CD8-positive, alpha-beta memory T cell (primary cell): Measurements from ENCODE around the gene PRKCB. TPM values are rescaled to one million over a fixed set of nuclear protein-coding genes. Genes with fewer than 3 reads are reported as not detected.

Experiments used
- CTCF ChIA-PET: fragments of 350-600 bp; sonication (Branson Sonifier 250); formaldehyde crosslinking; loops from one replicate; lab custom pipeline; 2021; ENCODE audit warnings: antibody characterized with exemption; lab: Charles Lee
- POLR2A ChIA-PET: fragments of 350-600 bp; sonication (Branson Sonifier 250); formaldehyde crosslinking; loops from one replicate; lab custom pipeline; 2021; ENCODE audit warnings: antibody characterized with exemption; lab: Charles Lee
- DNase-seq, 5 donors: peaks; one replicate each; pipeline versions ENCODE4 v3.0.0 to v3.0.0-alpha.2; 2020 to 2022; ENCODE audit warnings: mixed read lengths in 1 of 5
- H3K27ac ChIP-seq: one replicate; pipeline ENCODE4 v1.7.0; 2013; ENCODE audit warnings: low read depth, mild to moderate bottlenecking, low read length, moderate library complexity
- H3K27me3 ChIP-seq: 2 replicates; pipeline ENCODE4 v1.7.0; 2013; ENCODE audit warnings: low read length, mild to moderate bottlenecking; ENCODE audit not compliant: insufficient read depth, poor library complexity, severe bottlenecking
- H3K36me3 ChIP-seq: 2 replicates; pipeline ENCODE4 v1.7.0; 2013; ENCODE audit warnings: mild to moderate bottlenecking, low read length, moderate library complexity; ENCODE audit not compliant: insufficient read depth
- H3K4me1 ChIP-seq: 2 replicates; pipeline ENCODE4 v1.7.0; 2013; ENCODE audit warnings: mild to moderate bottlenecking, low read length, moderate library complexity; ENCODE audit not compliant: insufficient read depth
- H3K4me3 ChIP-seq: 2 replicates; pipeline ENCODE4 v1.7.0; 2013; ENCODE audit warnings: mild to moderate bottlenecking, low read length
- H3K9me3 ChIP-seq: 2 replicates; pipeline ENCODE4 v1.7.0; 2013; ENCODE audit warnings: mild to moderate bottlenecking, low read length
- H3K27ac Mint-ChIP-seq, 8 donors: one replicate each; pipeline ENCODE4 v1.8.0; 2020 to 2021; ENCODE audit warnings: mixed read lengths in 8 of 8, mild to moderate bottlenecking in 6 of 8, inconsistent platforms in 3 of 8, moderate library complexity in 3 of 8
- H3K27me3 Mint-ChIP-seq, 2 donors: one replicate each; pipeline ENCODE4 v1.8.0; 2020 to 2021; ENCODE audit warnings: mixed read lengths in 2 of 2, mild to moderate bottlenecking in 1 of 2, moderate library complexity in 1 of 2
- H3K36me3 Mint-ChIP-seq, 3 donors: one replicate each; pipeline ENCODE4 v1.8.0; 2020 to 2021; ENCODE audit warnings: mixed read lengths in 3 of 3, inconsistent platforms in 1 of 3, mild to moderate bottlenecking in 1 of 3
- H3K4me1 Mint-ChIP-seq, 3 donors: one replicate each; pipeline ENCODE4 v1.8.0; 2020 to 2021; ENCODE audit warnings: mixed read lengths in 3 of 3, inconsistent platforms in 1 of 3, mild to moderate bottlenecking in 1 of 3
- H3K4me3 Mint-ChIP-seq, 7 donors: one replicate each; pipeline ENCODE4 v1.8.0; 2020 to 2021; ENCODE audit warnings: mixed read lengths in 7 of 7, mild to moderate bottlenecking in 6 of 7, moderate library complexity in 4 of 7, inconsistent platforms in 2 of 7
- H3K9me3 Mint-ChIP-seq, 5 donors: one replicate each; pipeline ENCODE4 v1.8.0; 2020 to 2022; ENCODE audit warnings: mixed read lengths in 5 of 5, mild to moderate bottlenecking in 3 of 5, moderate library complexity in 2 of 5, inconsistent platforms in 1 of 5
- polyA plus RNA-seq: library from polyadenylated mRNA; unstranded; fragments of 300-500 nt; fragmentation: Illumina TruSeq; gene quantifications from one replicate; pipeline ENCODE4 v1.2.3, GENCODE V29; 2021
- total RNA-seq, 2 experiments: library from RNA; stranded (reverse); gene quantifications; one replicate each; pipeline ENCODE4 v1.2.3, GENCODE V29; 2021

PRKCB gene
- total and polyA plus RNA-seq, 3 experiments from 2014 or later, result 96.5 to 136 (median 98.2) TPM

DNA sequence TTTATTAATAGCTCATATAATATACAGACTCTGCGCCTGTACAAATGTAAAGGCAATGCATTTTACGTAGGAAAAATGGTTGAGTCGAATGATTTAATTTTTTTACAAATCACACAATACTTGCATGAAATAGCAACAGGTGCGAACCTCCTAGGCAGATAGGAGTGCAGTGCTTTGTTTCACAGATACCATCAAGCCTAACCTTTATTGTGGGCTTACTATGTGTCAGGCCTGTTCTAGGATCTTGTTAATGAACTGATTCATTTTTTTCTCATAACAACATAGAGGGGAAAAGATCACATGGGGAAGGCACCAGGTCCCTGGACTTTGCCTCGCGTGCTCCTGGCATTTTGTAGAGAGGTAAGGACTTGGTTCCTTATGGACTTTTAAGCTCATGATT, 107.8 kb downstream of the PRKCB start:
- no peak overlapping the region for H3K27ac ChIP-seq
- H3K4me1 ChIP-seq, result peaks cover 21% of the 10 kb centered on the region
- no peaks in the 10 kb centered on the region for H3K27me3 Mint-ChIP-seq
- peak overlapping the region; percentile 22 to 77 (median 60) for H3K27ac Mint-ChIP-seq
- H3K4me3 ChIP-seq, result no peak overlapping the region
- DNase-seq, result no peak
- no peaks in the 10 kb centered on the region for H3K27me3 ChIP-seq
- H3K9me3 Mint-ChIP-seq, result no peaks in the 10 kb centered on the region
- H3K4me3 Mint-ChIP-seq, result no peak overlapping the region
- H3K4me1 Mint-ChIP-seq, result peaks cover 53 to 82% (median 82%) of the 10 kb centered on the region in 3 donors
- ChIA-PET POLR2A (no interaction called here), CTCF (interaction anchor here (1.2 to 2.6 kb wide), 2 partner anchors 13 to 66 kb away, joined by 3 to 9 read pairs; no protein-coding TSS in a partner anchor)
- H3K9me3 ChIP-seq, result no peaks in the 10 kb centered on the region
- no peaks in the 10 kb centered on the region for H3K36me3 ChIP-seq
- H3K36me3 Mint-ChIP-seq, result peaks cover 0 to 1% (median 0%) of the 10 kb centered on the region in 3 donors

DNA sequence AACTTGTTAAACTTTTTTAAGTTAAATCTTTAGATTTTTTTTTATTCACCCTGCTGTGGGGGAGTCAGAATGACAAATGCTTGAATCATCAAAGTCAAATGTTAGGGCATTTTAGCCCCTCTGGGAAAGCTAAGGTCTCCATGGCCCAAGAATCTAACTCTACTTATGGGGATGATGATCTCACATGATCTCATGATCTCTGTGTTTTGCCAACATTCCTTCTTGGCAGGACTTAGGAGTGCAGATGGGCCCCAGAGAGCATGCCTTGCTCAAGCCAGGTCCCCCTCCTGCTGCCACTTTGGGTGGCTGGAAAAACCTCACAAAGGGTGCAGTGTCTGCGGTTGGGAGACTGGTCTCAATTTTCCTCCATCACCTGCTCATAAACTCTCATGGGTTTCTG, 108.6 kb downstream of the PRKCB start:
- Histone ChIP-seq H3K4me3 (no peak overlapping the region), H3K36me3 (no peaks in the 10 kb centered on the region), H3K27ac (no peak overlapping the region), H3K4me1 (peaks cover 28% of the 10 kb centered on the region), H3K9me3 (no peaks in the 10 kb centered on the region), H3K27me3 (no peaks in the 10 kb centered on the region)
- Mint-ChIP-seq H3K4me1 (peaks cover 60 to 87% (median 86%) of the 10 kb centered on the region in 3 donors), H3K27me3 (no peaks in the 10 kb centered on the region), H3K36me3 (peaks cover 0 to 1% (median 0%) of the 10 kb centered on the region in 3 donors), H3K9me3 (no peaks in the 10 kb centered on the region), H3K27ac (peak overlapping the region in 6 of 8 donors; percentile 4 to 94 (median 86)), H3K4me3 (no peak overlapping the region)
- CTCF ChIA-PET, result interaction anchor here (1.2 to 2.6 kb wide), 2 partner anchors 14 to 66 kb away, joined by 3 to 9 read pairs; no protein-coding TSS in a partner anchor
- DNase-seq, result no peak
- POLR2A ChIA-PET, result interaction anchor here (0.9 kb wide), 1 partner anchor 67 kb away, joined by 3 read pairs; no protein-coding TSS in a partner anchor

DNA sequence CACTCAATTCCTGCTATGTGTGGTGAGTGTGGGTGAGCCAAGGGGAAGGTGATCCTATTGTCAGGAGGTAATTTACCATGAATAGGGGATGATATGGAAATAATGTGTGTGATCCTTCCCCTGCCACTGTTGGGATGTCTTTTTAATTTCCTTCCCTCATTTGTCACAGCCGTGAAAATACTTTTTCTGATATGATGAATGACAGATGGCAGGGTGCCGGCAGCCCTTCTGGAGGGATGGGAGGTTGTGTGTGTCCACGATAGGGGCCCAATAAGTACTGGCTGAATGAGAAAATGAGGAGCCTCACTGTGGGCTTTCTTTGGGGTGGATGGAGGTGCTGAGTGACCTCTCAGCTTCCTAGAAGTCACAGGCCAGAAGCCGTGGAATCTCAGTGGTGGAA, 109.5 kb downstream of the PRKCB start:
- H3K27ac ChIP-seq, result no peak overlapping the region
- peaks cover 64 to 88% (median 87%) of the 10 kb centered on the region in 3 donors for H3K4me1 Mint-ChIP-seq
- no peaks in the 10 kb centered on the region for H3K36me3 ChIP-seq
- no peak overlapping the region for H3K4me3 Mint-ChIP-seq
- H3K27me3 Mint-ChIP-seq, result no peaks in the 10 kb centered on the region
- H3K36me3 Mint-ChIP-seq, result peaks cover 0 to 1% (median 0%) of the 10 kb centered on the region in 3 donors
- H3K27ac Mint-ChIP-seq, result peak overlapping the region; percentile 77 to 94 (median 84)
- H3K4me3 ChIP-seq, result no peak overlapping the region
- H3K9me3 ChIP-seq, result no peaks in the 10 kb centered on the region
- ChIA-PET CTCF (interaction anchor here (1.3 kb wide), 1 partner anchor 14 kb away, joined by 3 read pairs; no protein-coding TSS in a partner anchor), POLR2A (interaction anchor here (0.9 kb wide), 1 partner anchor 68 kb away, joined by 3 read pairs; no protein-coding TSS in a partner anchor)
- H3K4me1 ChIP-seq, result peaks cover 36% of the 10 kb centered on the region
- DNase-seq, result no peak
- H3K27me3 ChIP-seq, result no peaks in the 10 kb centered on the region
- no peaks in the 10 kb centered on the region for H3K9me3 Mint-ChIP-seq

DNA sequence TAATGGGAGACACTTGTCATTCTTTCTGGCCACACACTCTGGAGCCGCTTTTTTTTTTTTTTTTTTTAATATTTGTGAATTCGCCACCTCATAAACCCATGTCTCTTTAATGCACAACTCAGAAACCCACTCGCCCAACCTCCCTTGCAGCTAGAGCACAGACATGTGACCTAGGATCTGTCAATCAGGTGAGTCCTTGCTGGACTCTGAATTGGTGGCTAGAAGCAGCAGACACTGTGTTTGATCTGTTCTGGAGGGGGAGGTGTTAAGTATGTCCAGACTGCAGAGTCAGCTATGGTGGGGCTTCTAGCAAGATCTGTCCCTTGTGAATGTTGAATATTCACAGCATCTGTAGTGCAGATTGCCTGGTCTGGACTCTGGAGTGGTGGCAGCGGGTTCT, 112.1 kb downstream of the PRKCB start:
- no peak for DNase-seq

DNA sequence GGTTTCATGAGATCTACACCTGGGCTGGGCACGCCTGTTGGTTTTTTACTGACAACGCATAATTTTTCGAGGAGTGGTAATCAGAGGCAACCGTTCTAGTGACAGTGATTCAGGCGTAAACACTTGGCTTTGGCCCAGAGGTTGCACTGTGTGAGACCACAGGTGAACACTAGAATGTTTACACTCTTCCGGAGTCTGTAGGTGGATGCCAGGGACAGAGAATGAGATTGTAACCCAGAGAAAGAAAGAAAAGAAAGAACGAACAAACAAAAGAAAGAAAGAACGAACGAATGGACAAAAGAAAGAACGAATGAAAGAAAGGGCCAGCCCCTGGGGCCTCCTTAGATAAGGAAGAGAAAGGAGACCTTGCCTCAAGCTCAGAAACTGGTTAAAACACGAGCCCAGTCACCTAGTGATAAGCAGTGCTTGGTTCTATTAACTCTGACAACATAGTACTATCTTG, 113.2 kb downstream of the PRKCB start:
- Mint-ChIP-seq H3K36me3 (peaks cover 0 to 7% (median 0%) of the 10 kb centered on the region in 3 donors), H3K4me1 (peaks cover 90 to 99% (median 94%) of the 10 kb centered on the region in 3 donors), H3K27ac (peak overlapping the region; percentile 79 to 97 (median 92)), H3K27me3 (no peaks in the 10 kb centered on the region), H3K9me3 (no peaks in the 10 kb centered on the region), H3K4me3 (peak overlapping the region; percentile 64 to 88 (median 77))
- POLR2A ChIA-PET, result interaction anchor here (1.1 to 1.5 kb wide), 2 partner anchors 64 to 85 kb away, joined by 3 to 4 read pairs; no protein-coding TSS in a partner anchor
- CTCF ChIA-PET, result interaction anchor here (1.3 to 2.2 kb wide), 3 partner anchors 61 to 145 kb away, joined by 3 to 10 read pairs (median 3); no protein-coding TSS in a partner anchor
- Histone ChIP-seq H3K27ac (peak overlapping the region; percentile 49), H3K4me3 (peak overlapping the region; percentile 39), H3K36me3 (no peaks in the 10 kb centered on the region), H3K27me3 (no peaks in the 10 kb centered on the region), H3K9me3 (no peaks in the 10 kb centered on the region), H3K4me1 (peaks cover 70% of the 10 kb centered on the region)
- peak; percentile 22 to 89 (median 74) for DNase-seq

More for the DNA sequence above, 112.1 kb downstream of the PRKCB start:
- Mint-ChIP-seq H3K4me1 (peaks cover 83 to 99% (median 95%) of the 10 kb centered on the region in 3 donors), H3K9me3 (no peaks in the 10 kb centered on the region), H3K27me3 (no peaks in the 10 kb centered on the region), H3K36me3 (peaks cover 0 to 3% (median 0%) of the 10 kb centered on the region in 3 donors), H3K27ac (peak overlapping the region; percentile 79 to 97 (median 91)), H3K4me3 (peak overlapping the region in 5 of 7 donors; percentile 13 to 83 (median 55))
- no peaks in the 10 kb centered on the region for H3K36me3 ChIP-seq
- ChIA-PET CTCF (interaction anchor here (0.8 kb wide), 1 partner anchor 112 kb away, joined by 3 read pairs; the partner anchor contains the start of gene PRKCB), POLR2A (interaction anchor here (0.6 kb wide), 1 partner anchor 27 kb away, joined by 8 read pairs; no protein-coding TSS in a partner anchor)
- no peak overlapping the region for H3K4me3 ChIP-seq
- H3K27ac ChIP-seq, result no peak overlapping the region
- H3K9me3 ChIP-seq, result no peaks in the 10 kb centered on the region
- H3K4me1 ChIP-seq, result peaks cover 62% of the 10 kb centered on the region
- H3K27me3 ChIP-seq, result no peaks in the 10 kb centered on the region

DNA sequence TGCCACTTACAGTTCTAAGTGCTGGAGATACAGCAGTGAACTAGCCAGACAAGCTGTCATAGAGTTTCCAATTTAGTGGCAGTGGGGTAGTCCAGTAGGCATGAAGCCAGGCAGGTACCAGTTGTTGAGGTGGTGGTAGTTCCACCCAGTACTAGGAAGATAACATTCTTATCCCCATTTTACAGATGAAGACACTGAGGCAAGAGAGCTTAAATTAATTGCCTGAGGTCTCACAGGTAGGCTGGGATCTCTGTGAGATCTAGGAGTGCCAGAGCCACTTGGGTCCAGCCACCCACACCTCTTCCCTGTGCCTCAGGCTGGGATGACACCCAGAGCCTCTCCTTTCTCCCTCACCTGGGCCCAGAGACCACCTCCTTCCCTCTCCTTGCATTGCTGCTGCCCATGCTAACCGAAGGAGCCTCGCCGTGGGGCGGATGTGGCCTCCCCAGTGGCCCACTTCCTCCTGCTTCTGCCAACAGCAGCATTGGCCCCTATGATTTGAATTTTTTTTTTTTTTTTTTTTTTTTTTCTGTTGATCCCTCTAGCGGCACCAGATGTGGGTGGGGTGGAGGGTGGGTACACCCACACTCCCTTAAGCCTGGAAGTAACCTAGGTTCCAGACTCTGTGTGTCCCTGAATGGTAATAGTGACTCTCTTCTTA, 114.0 kb downstream of the PRKCB start:
- Histone ChIP-seq H3K4me3 (peak overlapping the region; percentile 39), H3K4me1 (peaks cover 70% of the 10 kb centered on the region), H3K27ac (peak overlapping the region; percentile 49), H3K9me3 (no peaks in the 10 kb centered on the region), H3K27me3 (no peaks in the 10 kb centered on the region), H3K36me3 (no peaks in the 10 kb centered on the region)
- Mint-ChIP-seq H3K27ac (peak overlapping the region; percentile 79 to 97 (median 92)), H3K27me3 (no peaks in the 10 kb centered on the region), H3K9me3 (no peaks in the 10 kb centered on the region), H3K36me3 (peaks cover 0 to 7% (median 0%) of the 10 kb centered on the region in 3 donors), H3K4me3 (peak overlapping the region; percentile 59 to 88 (median 77)), H3K4me1 (peaks cover 92 to 99% (median 95%) of the 10 kb centered on the region in 3 donors)
- DNase-seq, result peak; percentile 51 to 91 (median 81)
- CTCF ChIA-PET, result interaction anchor here (0.9 to 2.2 kb wide), 4 partner anchors 10 to 146 kb away, joined by 3 to 10 read pairs (median 3); no protein-coding TSS in a partner anchor
- POLR2A ChIA-PET, result interaction anchor here (1.1 to 1.5 kb wide), 2 partner anchors 64 to 86 kb away, joined by 3 to 4 read pairs; no protein-coding TSS in a partner anchor

DNA sequence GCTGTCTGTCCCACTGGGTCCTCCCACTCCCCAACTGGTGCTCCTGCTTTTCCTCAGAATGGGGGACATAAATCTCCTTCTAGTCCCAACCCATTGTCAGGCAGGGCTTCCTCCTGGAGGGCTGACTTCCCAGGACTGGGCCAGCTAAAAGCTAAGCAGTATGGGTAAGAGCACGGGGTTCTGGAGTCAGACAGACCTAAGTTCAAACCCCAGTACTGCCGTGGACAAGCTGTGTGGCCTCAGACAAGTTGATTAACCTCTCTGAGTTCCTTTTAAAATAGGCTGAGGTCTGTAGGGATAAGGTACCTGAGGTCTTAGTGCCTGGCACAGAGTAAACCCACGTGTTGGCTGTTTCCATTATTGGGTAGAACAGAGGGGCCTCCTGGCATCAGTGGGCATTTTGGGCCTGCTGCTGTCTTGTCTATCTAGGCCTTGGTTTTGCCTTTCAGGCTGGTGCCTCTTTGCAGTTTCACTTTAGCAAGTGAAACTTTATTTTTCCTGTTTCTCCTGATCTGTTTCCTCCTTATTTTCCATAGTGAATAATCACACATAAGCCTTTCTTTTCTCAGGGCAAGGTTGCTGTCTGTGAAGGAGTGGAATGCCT, 114.6 kb downstream of the PRKCB start:
- CTCF ChIA-PET, result interaction anchor here (0.9 to 2.2 kb wide), 2 partner anchors 10 to 60 kb away, joined by 3 to 10 read pairs; no protein-coding TSS in a partner anchor
- POLR2A ChIA-PET, result interaction anchor here (1.5 kb wide), 1 partner anchor 63 kb away, joined by 4 read pairs; no protein-coding TSS in a partner anchor
- peaks cover 90 to 99% (median 95%) of the 10 kb centered on the region in 3 donors for H3K4me1 Mint-ChIP-seq

More for the DNA sequence above, 114.6 kb downstream of the PRKCB start:
- DNase-seq, result no peak
- Histone ChIP-seq H3K27ac (peak overlapping the region; percentile 49), H3K9me3 (no peaks in the 10 kb centered on the region), H3K4me3 (peak overlapping the region; percentile 21), H3K4me1 (peaks cover 71% of the 10 kb centered on the region), H3K27me3 (no peaks in the 10 kb centered on the region), H3K36me3 (no peaks in the 10 kb centered on the region)
- H3K27me3 Mint-ChIP-seq, result no peaks in the 10 kb centered on the region
- peaks cover 0 to 5% (median 0%) of the 10 kb centered on the region in 3 donors for H3K36me3 Mint-ChIP-seq
- peak overlapping the region; percentile 79 to 97 (median 92) for H3K27ac Mint-ChIP-seq
- no peaks in the 10 kb centered on the region for H3K9me3 Mint-ChIP-seq
- H3K4me3 Mint-ChIP-seq, result peak overlapping the region; percentile 59 to 88 (median 77)
